Gastrocnemius medialis (tissue), 4 donors: ENCODE data around the gene SLC46A2. TPM values are rescaled to one million over a fixed set of nuclear protein-coding genes. Genes with fewer than 3 reads are reported as not detected.
A peak's percentile ranks its signal among the peaks of the same experiment; 100 is the strongest.

Source experiments
- ATAC-seq, 2 donors: fragments of 150-250 bp; one replicate each; pipeline ENCODE4 v1.9.1; 2016
- DNase-seq, 2 donors: peaks; one replicate each; pipeline ENCODE4 v3.0.0-alpha.2; 2019
- H3K27ac ChIP-seq, 4 donors: fragments of 200-600 bp; sonication (generic); 1 replicate in 1 of 4; 2 replicates in 3 of 4; pipeline ENCODE4 v1.5.1; 2016 to 2018; ENCODE audit warnings: mild to moderate bottlenecking in 2 of 4, moderate library complexity in 1 of 4
- H3K27me3 ChIP-seq, 3 donors: fragments of 200-600 bp; sonication (generic) in 2 of 3; 1 replicate in 1 of 3; 2 replicates in 2 of 3; pipeline versions ENCODE4 v1.5.1 to v1.6.0; 2016 to 2019; ENCODE audit warnings: mild to moderate bottlenecking in 1 of 3, moderate library complexity in 1 of 3
- H3K36me3 ChIP-seq, 2 donors: fragments of 200-600 bp; sonication (generic) in 1 of 2; one replicate each; pipeline ENCODE4 v1.5.1; 2017 to 2018
- H3K4me1 ChIP-seq, 2 donors: fragments of 200-600 bp; sonication (generic) in 1 of 2; one replicate each; pipeline ENCODE4 v1.5.1; 2016 to 2017; ENCODE audit warnings: mild to moderate bottlenecking in 2 of 2
- H3K4me3 ChIP-seq, 4 donors: fragments of 200-600 bp; sonication (generic) in 3 of 4; 1 replicate in 1 of 4; 2 replicates in 3 of 4; pipeline ENCODE4 v1.5.1; 2016 to 2019; ENCODE audit warnings: mild to moderate bottlenecking in 2 of 4
- H3K9me3 ChIP-seq, 3 donors: fragments of 200-600 bp; sonication (generic) in 2 of 3; 1 replicate in 1 of 3; 2 replicates in 2 of 3; pipeline ENCODE4 v1.5.1; 2016 to 2019
- CTCF ChIP-seq, 5 experiments: fragments of 450-650 bp in 3 of 5; fragments of 200-600 bp in 2 of 5; sonication (generic) in 2 of 5; IDR thresholded peaks in 4 of 5; conservative IDR thresholded peaks in 1 of 5; 1 replicate in 4 of 5; 2 replicates in 1 of 5; pipeline ENCODE4 v1.5.1; 2016 to 2019; ENCODE audit warnings: antibody characterized with exemption in 5 of 5, mild to moderate bottlenecking in 3 of 5, moderate library complexity in 3 of 5
- POLR2A ChIP-seq, 2 donors: fragments of 450-650 bp; IDR thresholded peaks; one replicate each; pipeline ENCODE4 v1.6.1; 2017; ENCODE audit warnings: antibody characterized with exemption in 2 of 2, mild to moderate bottlenecking in 2 of 2, moderate library complexity in 2 of 2
- in situ Hi-C, 4 donors: fragments of 200-750 bp; cut with MboI; loops; one replicate each; pipeline versions ENCODE4 v1.15.0 to v1.8.0; 2017; ENCODE audit warnings: low sequenced_read_pairs in 4 of 4
- intact Hi-C: fragments of 100-400 bp; cut with DNase I; formaldehyde crosslinking; loops from one replicate; pipeline ENCODE4 v1.15.1; 2023; ENCODE audit warnings: low total_unique reads
- total RNA-seq, 4 donors: library from RNA; depleted of rRNA; stranded (reverse); fragments of >200 nt; gene quantifications; one replicate each; pipeline versions ENCODE4 v1.1.0 to v1.2.3, GENCODE V29; 2016

Gene SLC46A2
- total RNA-seq, 4 donors from 2014 or later, result 0.13 TPM; not detected in 3

GRCh38 chr9:112861155-112861554 lies 29.5 kb downstream of the SLC46A2 start:
- TF ChIP-seq CTCF (IDR thresholded peaks at IDR 0.05 in 4 of 5, conservative IDR thresholded peaks at IDR 0.05 in 1 of 5), result no peak
- no peak for TF ChIP-seq POLR2A (IDR thresholded peaks at IDR 0.05)
- ATAC-seq (no peak), DNase-seq (no peak)
- no peaks in the 10 kb centered on the region for H3K27me3 ChIP-seq
- no peak overlapping the region for H3K4me3 ChIP-seq
- intact Hi-C loops (no loop called here), in situ Hi-C loops (no loop called here)
- no peaks in the 10 kb centered on the region for H3K9me3 ChIP-seq
- H3K4me1 ChIP-seq, result no peaks in the 10 kb centered on the region
- H3K27ac ChIP-seq, result no peak overlapping the region
- peaks cover 0 to 5% of the 10 kb centered on the region in 2 donors for H3K36me3 ChIP-seq

- ATAC-seq (no peak), DNase-seq (no peak)
- H3K4me3 ChIP-seq, result no peak overlapping the region
- TF ChIP-seq CTCF (IDR thresholded peaks at IDR 0.05 in 4 of 5, conservative IDR thresholded peaks at IDR 0.05 in 1 of 5) (no peak), POLR2A (IDR thresholded peaks at IDR 0.05) (no peak)
- in situ Hi-C loops, result no loop called here
- intact Hi-C loops, result no loop called here
- H3K4me1 ChIP-seq, result no peaks in the 10 kb centered on the region
- H3K36me3 ChIP-seq, result no peaks in the 10 kb centered on the region
- H3K27ac ChIP-seq, result no peak overlapping the region
- no peaks in the 10 kb centered on the region for H3K27me3 ChIP-seq
- no peaks in the 10 kb centered on the region for H3K9me3 ChIP-seq
Observed at GRCh38 chr9:112860451-112860850, 30.2 kb downstream of the SLC46A2 start.

DNA sequence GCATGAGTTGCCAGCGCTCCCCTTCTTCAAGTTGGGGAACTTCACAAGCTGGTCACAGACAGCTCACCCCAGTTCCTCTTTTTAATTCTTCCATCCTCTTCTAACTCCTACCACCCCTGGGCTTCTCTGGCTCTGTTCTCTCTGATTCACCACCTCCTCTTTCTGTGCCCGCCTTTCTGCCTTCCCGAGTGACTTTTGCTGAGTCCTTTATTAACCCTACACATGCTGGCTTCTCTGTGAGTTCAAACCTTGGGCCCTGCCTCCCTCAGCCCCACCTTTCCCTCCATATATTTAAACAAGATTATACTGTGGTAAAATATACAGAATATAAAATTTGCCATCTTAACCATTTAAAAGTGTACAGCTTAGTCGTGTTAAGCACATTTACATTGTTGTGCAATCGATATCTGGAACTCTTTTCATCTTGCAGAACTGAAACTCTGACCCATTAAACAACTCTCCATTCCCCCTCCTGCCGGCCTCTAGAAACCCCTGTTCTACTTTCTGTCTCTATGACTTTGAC lies 32.0 kb downstream of the SLC46A2 start:
- Histone ChIP-seq H3K9me3 (no peaks in the 10 kb centered on the region), H3K27me3 (no peaks in the 10 kb centered on the region), H3K4me1 (peaks cover 3 to 4% of the 10 kb centered on the region in 2 donors), H3K27ac (no peak overlapping the region), H3K36me3 (no peaks in the 10 kb centered on the region), H3K4me3 (no peak overlapping the region)
- no peak for TF ChIP-seq CTCF (IDR thresholded peaks at IDR 0.05 in 4 of 5, conservative IDR thresholded peaks at IDR 0.05 in 1 of 5)
- TF ChIP-seq POLR2A (IDR thresholded peaks at IDR 0.05), result no peak
- intact Hi-C loops (no loop called here), in situ Hi-C loops (no loop called here)
- DNase-seq (no peak), ATAC-seq (peak in 1 of 2 donors; percentile 38)

DNA sequence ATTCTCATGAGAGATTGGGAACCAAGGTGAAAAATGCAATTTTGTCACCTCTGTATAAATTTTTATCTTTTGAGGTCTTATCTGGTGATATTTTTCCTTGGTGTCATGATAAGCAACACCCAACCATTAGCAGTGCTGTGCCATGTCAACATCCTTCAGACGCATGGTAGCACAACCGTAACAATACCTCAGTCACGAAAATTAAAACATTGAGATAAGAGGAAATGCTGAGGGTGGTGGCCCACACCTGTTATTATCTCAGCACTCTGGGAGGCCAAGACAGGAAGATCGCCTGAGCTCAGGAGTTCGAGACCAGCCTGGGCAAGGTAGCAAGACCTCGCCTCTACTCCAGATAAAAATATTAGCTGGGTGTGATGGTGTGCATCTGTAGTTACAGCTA lies 32.7 kb downstream of the SLC46A2 start:
- H3K27ac ChIP-seq, result no peak overlapping the region
- H3K4me1 ChIP-seq, result peaks cover 3 to 6% of the 10 kb centered on the region in 2 donors
- in situ Hi-C loops (no loop called here), intact Hi-C loops (no loop called here)
- ATAC-seq (no peak), DNase-seq (no peak)
- no peaks in the 10 kb centered on the region for H3K36me3 ChIP-seq
- no peak overlapping the region for H3K4me3 ChIP-seq
- no peaks in the 10 kb centered on the region for H3K27me3 ChIP-seq
- TF ChIP-seq CTCF (IDR thresholded peaks at IDR 0.05 in 4 of 5, conservative IDR thresholded peaks at IDR 0.05 in 1 of 5), result no peak
- no peak for TF ChIP-seq POLR2A (IDR thresholded peaks at IDR 0.05)
- H3K9me3 ChIP-seq, result no peaks in the 10 kb centered on the region

DNA sequence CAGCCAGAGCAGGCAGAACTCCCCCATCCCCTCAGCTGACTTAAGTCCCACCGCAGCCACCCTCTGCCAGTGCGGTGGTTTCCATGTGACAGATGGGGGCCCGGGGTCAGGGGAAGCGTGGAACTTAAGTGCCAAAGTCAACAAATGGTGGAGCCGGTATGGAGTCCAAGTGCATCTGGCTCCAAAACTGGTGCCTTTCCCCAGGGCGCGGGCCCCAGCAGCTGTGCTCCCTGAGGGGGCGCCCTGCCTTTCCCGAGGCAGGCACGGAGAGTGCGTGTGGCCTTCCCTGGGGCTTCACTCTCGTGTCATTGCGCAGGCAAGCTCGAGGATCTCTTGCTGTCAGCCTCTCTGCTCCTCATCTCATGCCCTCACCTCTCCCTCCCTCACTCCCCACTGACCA lies 33.8 kb downstream of the SLC46A2 start:
- in situ Hi-C loops (no loop called here), intact Hi-C loops (no loop called here)
- Histone ChIP-seq H3K27me3 (no peaks in the 10 kb centered on the region), H3K9me3 (no peaks in the 10 kb centered on the region), H3K4me3 (no peak overlapping the region), H3K36me3 (no peaks in the 10 kb centered on the region), H3K27ac (no peak overlapping the region), H3K4me1 (peaks cover 3 to 12% of the 10 kb centered on the region in 2 donors)
- TF ChIP-seq CTCF (IDR thresholded peaks at IDR 0.05 in 4 of 5, conservative IDR thresholded peaks at IDR 0.05 in 1 of 5), result no peak
- no peak for DNase-seq
- no peak for ATAC-seq
